Measurements from ENCODE around the gene TACC2. TPM values are rescaled to one million over a fixed set of nuclear protein-coding genes. Genes with fewer than 3 reads are reported as not detected.
A peak's percentile ranks its signal among the peaks of the same experiment; 100 is the strongest.

TACC2 gene
- total and polyA plus RNA-seq, 2 donors (not counting 3 experiments of a cell fraction or from before 2014, with no cell fraction given): 14.4 to 46.2 TPM

GRCh38 chr10:122140941-122141623 is 152.1 kb downstream of the TACC2 start:
- Histone ChIP-seq H3K9ac (replicated peaks; ENCODE audit: extremely low read depth, insufficient read depth, low read length) (peak overlapping the region; percentile 89), H3K79me2 (ENCODE audit: control insufficient read depth, insufficient read depth, low read length) (peaks cover 10% of the 10 kb centered on the region), H3K27ac (ENCODE audit: insufficient read depth, low read depth, low read length) (peak overlapping the region; percentile 99), H3K36me3 (ENCODE audit: control insufficient read depth in 2 of 2, extremely low read depth in 1 of 2, insufficient read depth in 2 of 2, low read length in 2 of 2) (peaks cover 0 to 3% of the 10 kb centered on the region in 2 experiments), H3K4me3 (replicated peaks in 1 of 3; ENCODE audit: insufficient read depth in 1 of 3, low read depth in 1 of 3, low read length in 3 of 3) (no peak overlapping the region), H3K9me3 (replicated peaks; ENCODE audit: control insufficient read depth, insufficient read depth, low read length) (no peaks in the 10 kb centered on the region), H3K9me1 (replicated peaks; ENCODE audit: control insufficient read depth, extremely low read depth, insufficient read depth, low read length) (no peaks in the 10 kb centered on the region), H2AFZ (ENCODE audit: low read depth, low read length) (no peak overlapping the region), H4K20me1 (replicated peaks; ENCODE audit: control insufficient read depth, extremely low read depth, insufficient read depth, low read length) (no peaks in the 10 kb centered on the region), H3K4me2 (ENCODE audit: insufficient read depth, low read length) (peak overlapping the region; percentile 56), H3K4me1 (ENCODE audit: control insufficient read depth, extremely low read depth, insufficient read depth, low read length) (peaks cover 35% of the 10 kb centered on the region), H3K27me3 (ENCODE audit: control insufficient read depth in 2 of 2, insufficient read depth in 2 of 2, low read length in 2 of 2) (no peaks in the 10 kb centered on the region)
- ChIA-PET CTCF (interaction anchor here (0.6 to 5.0 kb wide), 24 partner anchors 10 to 424 kb away, joined by 3 to 45 read pairs (median 8); partner anchors contain the start of genes BTBD16 and PLEKHA1), POLR2A (interaction anchor here (1.3 to 2.3 kb wide), 4 partner anchors 11 to 28 kb away, joined by 4 to 15 read pairs (median 6); no protein-coding TSS in a partner anchor)
- intact Hi-C loops (cut with micrococcal nuclease): loop anchor here (1.0 to 10.0 kb wide), 13 partner anchors 14 to 1014 kb away; partner anchors contain the start of genes ATE1, BUB3 and PLEKHA1
- FAIRE-seq (peak; percentile 96), DNase-seq (ENCODE audit: low read depth, low spot score) (peak; percentile 97)
- dilution Hi-C loops (cut with MboI; ENCODE audit: extremely low pct_ligation_motif_present, low sequenced_read_pairs): no loop called here
- TF ChIP-seq POLR2AphosphoS5 (IDR thresholded peaks at IDR 0.05; ENCODE audit: insufficient read depth, low read depth, low read length) (peak; percentile 87), FOS (IDR thresholded peaks at IDR 0.05; ENCODE audit: borderline replicate concordance, insufficient read depth, low read length) (peak; percentile 97), EZH2 (IDR thresholded peaks at IDR 0.05; ENCODE audit: borderline replicate concordance, low read depth, low read length, severe bottlenecking) (no peak), GATA2 (IDR thresholded peaks at IDR 0.05; ENCODE audit: insufficient read depth, insufficient read length, low read depth, low read length) (no peak), CTCF (IDR thresholded peaks at IDR 0.05; ENCODE audit: extremely low read depth in 1 of 2, insufficient read depth in 1 of 2, low read depth in 1 of 2, low read length in 2 of 2) (no peak), POLR2A (IDR thresholded peaks at IDR 0.05; ENCODE audit: low read depth, low read length) (peak; percentile 55), MAX (IDR thresholded peaks at IDR 0.05; ENCODE audit: insufficient read depth, insufficient read length) (peak; percentile 32)
- BruUV-seq (replicated peaks): TSS peak; percentile 32
